Activated CD4-positive, alpha-beta T cell treated with anti-CD3 and anti-CD28 coated beads, Interleukin-2, Interleukin-6, amounts not matched to agents 100 ng/mL and 50 ng/mL, durations not matched to agents 16 hours and 8 hours (primary cell): ENCODE measurements around the gene SPOCK3.
"Not testable (repeated sequence)": the region's sequence is repeated elsewhere in the genome, so short reads cannot be mapped to it uniquely, and the experiment has no call there.

Experiments
- DNase-seq: peaks from one replicate; pipeline ENCODE4 v3.0.0-alpha.2; 2020

Gene SPOCK3

GRCh38 chr4:166924424-166924823 lies 309.9 kb downstream of the SPOCK3 start:
- no peak for DNase-seq

- no peak for DNase-seq
Observed at GRCh38 chr4:166913926-166914325, 320.4 kb downstream of the SPOCK3 start.

DNA sequence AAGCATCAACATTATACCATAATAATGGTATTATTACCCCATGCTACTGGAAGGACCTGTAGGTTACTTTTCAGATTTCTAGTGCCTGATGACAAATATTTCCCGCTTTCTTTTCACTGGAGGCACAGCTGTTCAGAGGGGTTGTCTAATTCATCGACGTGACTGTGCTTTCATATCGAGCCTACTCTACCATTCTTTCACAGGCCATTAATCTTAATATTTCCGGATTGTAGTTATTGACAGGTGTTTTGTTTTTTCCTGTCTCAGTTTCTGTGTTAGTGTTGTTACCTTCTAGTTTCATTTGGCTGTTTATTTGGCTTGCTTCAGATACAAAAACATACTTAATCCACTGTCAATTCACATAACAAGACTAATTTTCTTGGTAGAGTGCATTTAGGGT lies 330.9 kb downstream of the SPOCK3 start:
- DNase-seq, result no peak

DNA sequence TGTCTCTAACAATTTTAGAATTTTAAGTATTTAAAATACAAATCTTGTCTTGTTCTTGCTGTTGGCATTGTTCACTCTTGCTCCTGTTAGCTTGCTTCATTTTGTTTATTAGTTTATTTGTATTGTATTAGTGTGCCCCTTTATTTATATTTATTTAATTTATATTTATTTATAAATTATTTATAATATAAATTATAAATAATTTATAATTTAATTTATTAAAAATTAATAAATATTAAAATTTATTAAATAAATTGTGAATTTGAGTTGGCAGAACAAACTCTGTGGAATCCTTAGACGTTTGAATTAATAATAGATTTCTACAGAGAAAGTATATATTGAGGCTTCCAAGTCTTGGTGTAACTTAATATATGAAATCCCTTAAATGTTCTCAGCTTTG lies 331.4 kb downstream of the SPOCK3 start:
- DNase-seq, result no peak

DNA sequence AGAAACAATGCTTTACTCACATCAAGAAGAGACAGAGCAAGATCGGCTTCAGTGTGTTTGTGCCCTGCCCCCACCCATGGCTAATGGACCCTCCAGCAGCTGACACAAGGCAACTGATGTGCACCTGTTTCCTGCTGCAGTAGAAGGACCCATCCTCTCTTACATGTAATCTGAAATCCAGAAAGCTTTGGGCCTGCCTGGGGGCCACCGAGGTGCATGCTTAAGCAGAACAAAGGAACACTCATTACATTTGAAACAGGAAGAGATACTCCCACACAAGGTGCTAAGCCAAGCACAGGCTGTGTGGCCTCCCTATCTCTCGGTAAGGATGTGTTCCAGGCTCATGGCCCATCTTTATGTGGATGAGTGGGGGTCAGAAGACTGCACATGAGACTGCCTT lies 338.0 kb downstream of the SPOCK3 start:
- no peak for DNase-seq

- no peak for DNase-seq
Observed at GRCh38 chr4:166895771-166896170, 338.5 kb downstream of the SPOCK3 start.

DNA sequence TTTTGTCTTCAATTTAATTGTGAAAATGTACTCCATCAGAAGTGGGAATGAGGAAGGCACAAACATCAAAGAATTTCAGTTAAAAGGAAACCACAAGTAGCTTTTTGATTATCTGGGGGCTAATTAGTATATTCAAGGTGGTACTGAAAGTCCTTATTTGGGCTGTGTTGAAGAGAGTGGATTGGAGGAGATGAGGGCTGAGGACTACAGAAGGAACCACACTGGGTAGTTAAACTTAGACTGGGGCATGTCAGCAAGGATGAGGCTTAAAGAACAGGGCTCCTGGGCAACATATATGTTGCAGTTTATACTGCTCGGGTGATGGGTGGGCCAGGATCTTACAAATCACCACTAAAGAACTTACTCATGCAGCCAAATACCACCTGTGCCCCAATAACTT lies 346.8 kb downstream of the SPOCK3 start:
- no peak for DNase-seq

GRCh38 chr4:166886718-166887117 lies 347.6 kb downstream of the SPOCK3 start:
- DNase-seq, result no peak

- no peak for DNase-seq
Observed at GRCh38 chr4:166882221-166882620, 352.1 kb downstream of the SPOCK3 start.

DNA sequence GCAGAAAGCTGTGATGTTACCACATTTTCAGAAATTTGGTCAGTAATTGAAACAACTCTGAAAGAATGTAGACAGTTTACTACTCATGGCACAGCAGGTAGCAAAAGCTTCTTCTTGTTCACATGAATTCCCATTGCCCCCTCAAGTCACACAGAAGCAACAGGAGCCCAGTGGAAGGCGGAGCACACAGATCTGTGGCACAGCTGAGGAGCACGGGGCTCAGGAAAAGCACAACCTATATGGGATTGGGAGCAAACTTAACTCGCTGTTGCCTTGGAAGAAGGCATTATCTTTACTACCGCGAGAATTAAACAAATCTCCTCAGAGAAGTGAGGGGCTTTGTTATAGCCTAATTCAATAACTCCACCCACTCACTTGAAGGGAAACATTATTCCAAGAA lies 358.5 kb downstream of the SPOCK3 start:
- no peak for DNase-seq

DNA sequence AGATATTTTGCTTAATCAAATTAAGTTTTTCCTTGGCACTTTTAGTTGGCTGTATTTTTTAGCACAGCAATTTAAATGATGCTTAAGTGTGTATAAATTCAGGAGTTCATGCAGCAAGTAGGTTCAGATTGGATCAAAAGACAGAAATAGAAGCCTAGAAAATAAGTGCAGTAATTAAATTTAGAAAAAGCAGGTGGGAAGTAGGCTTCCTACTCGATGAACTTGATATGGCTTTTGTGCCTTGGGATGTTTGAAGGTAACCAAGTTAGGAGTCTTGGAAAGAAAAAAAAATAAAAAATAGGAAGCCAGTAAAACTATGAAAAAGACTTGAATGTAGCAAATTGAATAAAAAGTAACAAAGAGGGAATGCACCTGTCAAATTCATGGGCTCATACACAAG lies 372.3 kb downstream of the SPOCK3 start:
- no peak for DNase-seq

- DNase-seq, result not testable (repeated sequence)
Observed at GRCh38 chr4:166850398-166850797, 383.9 kb downstream of the SPOCK3 start.

DNA sequence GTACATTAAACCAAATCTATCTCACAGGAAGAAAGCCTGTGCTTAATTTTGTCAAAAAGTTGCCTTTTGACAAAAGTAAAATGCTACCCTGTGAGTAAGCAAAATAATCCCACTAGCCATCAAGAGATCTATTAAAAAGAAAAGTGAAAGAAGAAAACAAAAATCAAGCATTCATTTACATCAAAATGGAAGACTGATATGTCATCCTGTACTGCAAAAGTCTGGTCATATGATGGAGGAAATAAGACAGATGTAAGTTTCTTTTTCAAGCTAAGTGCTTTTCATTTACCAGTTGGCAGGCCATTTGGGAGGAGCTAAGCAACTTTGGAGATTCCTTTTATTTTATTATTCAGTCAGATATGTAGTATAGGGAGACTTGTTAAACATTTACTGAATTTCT lies 387.4 kb downstream of the SPOCK3 start:
- DNase-seq, result no peak

GRCh38 chr4:166842795-166843261 lies 391.5 kb downstream of the SPOCK3 start:
- DNase-seq, result no peak

DNA sequence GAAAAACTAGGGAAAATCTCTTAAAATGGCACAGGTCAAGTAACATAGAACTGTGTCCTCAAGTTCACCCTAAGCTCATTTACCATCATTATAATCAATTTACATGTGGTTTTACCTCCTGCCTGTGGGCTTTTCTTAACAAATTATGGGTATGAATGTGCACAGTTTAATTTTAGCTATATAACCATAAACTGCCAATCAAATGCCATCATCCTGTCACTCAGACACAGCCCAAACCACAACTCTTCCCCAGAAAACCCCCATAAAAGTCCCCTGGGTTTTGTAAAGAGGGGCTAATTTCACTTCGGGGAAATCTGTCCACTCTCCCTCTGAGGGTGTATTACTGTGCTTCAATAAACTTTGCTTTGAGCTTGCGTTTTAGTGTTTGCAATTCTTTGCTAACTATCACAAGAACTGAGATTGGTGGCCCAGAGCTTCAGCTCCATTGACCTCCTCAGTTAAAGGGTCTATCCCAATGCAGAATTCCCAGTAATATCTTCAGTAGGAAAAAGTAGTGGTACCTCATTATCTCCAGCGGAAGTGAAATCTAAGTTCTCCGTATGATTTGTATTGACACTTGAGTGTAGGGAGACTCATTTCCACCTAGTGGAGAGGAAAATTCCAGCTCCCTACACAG lies 394.6 kb downstream of the SPOCK3 start:
- no peak for DNase-seq

DNA sequence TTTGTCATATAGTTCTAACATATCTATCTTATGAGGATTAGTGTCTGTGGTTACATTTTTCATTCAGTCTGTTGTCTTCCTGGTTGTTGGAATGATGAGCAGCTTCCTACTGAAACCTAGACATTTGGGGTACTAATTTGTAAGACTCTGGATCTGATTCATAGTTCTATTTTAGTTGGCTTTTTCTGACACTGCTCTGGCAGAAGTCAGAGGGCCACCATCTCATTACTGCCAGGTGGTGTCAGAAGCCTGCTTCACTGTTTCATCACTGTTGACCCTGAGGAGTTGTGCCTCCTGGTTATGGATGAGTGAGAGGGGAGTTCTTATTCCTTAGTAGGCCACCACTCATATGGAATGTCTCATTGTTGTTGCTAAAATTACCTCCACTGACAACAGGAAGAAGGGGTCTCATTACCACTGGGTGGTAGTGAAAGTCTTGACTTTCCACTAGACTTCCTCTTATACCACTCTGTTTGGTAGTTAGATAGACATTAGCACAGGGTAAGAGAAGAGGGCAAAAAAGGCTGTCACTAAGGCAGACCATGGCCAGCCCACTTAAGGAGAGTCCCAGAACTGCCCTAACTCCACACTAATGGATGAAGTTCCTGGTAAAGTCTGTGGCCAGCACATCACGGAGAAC lies 395.2 kb downstream of the SPOCK3 start:
- DNase-seq, result no peak

DNA sequence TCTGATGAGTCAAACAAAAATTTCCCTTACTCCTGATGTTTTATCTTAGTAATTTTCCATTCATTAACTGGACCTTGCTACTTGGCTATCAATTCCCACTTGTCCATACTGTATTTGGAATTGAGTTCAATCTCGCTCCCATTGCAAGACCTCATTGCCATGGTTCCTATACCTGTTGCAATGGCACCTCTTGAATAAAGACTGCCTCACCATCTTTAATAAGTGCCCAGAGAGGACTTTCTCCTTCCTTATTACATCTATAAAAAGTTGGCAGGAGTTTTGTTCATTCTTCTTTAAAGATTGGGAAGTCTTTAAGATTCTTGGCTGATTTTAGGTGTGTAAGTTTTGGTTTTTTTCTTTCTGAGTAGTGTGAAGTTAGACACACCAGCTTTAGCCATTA lies 397.4 kb downstream of the SPOCK3 start:
- no peak for DNase-seq

DNA sequence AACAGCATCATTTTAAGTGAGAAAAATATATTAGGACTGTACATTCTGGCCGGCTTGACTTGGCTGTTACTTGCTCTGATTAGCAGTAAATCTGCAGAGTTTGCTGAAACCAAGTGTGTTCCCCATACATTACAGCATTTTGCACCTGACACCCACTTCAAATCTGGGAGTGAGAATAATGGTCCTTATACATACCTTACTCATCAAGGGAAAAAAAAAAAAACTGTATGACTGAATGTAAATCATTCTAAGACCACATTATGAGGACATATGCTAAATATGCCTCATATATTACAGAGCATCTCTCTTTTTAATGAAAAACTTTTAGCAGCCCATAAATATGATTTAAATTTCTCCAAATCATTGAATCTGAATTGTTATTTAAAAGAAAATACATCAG lies 406.7 kb downstream of the SPOCK3 start:
- DNase-seq, result no peak

GRCh38 chr4:166827167-166827566 lies 407.1 kb downstream of the SPOCK3 start:
- no peak for DNase-seq

- DNase-seq, result no peak
Observed at GRCh38 chr4:166823848-166824247, 410.4 kb downstream of the SPOCK3 start.

- no peak for DNase-seq
Observed at GRCh38 chr4:166823126-166823525, 411.2 kb downstream of the SPOCK3 start.

GRCh38 chr4:166822386-166822785 lies 411.9 kb downstream of the SPOCK3 start:
- DNase-seq, result no peak

DNA sequence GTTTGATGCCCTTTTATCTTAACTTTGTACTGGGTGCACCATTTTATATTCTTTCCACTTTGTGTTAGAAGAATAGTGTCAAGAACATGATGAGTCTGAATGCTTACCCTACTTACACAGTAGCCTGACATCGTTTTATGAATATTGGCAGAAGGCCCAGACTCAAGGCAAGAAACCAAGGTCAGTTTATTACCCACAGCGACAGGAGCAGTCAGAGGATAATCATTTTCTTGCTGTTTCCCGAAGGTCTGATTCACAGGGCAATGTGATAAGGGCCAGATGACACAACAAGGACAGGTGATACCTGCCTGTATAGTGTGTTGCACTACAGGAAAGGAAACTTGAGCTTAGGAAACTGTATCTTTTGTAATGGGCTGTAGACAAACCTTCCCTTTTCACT lies 417.4 kb downstream of the SPOCK3 start:
- DNase-seq, result no peak

- no peak for DNase-seq
Observed at GRCh38 chr4:166808380-166808779, 425.9 kb downstream of the SPOCK3 start.

DNA sequence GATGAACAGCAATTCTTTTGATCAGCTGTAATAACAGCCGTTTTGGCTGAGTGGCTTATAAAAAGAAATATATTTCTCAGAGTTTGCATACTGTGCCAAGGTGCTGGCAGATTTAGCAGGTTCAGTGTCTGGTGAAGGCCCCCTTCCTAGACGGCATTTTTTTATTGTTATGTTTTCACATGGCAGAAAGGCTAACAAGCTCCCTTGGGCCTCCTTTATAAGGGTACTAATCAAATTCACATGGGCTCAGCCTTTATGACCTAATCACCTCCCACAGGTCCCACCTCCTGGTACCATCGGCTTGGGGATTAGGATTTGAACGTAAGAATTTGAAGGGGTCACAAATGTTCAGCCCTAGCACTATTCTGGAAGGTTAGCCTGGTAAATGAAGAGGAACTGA lies 431.9 kb downstream of the SPOCK3 start:
- DNase-seq, result no peak
